H1 (cell line): ENCODE measurements around the gene ALPG. TPM values are rescaled to one million over a fixed set of nuclear protein-coding genes. Genes with fewer than 3 reads are reported as not detected.

ENCODE experiments used
- CHD7 ChIP-seq: fragments of 300-600 bp; sonication (generic); IDR thresholded peaks from 2 replicates; pipeline ENCODE4 v1.7.1; 2012; ENCODE audit warnings: low read length, moderate library complexity, mild to moderate bottlenecking, inconsistent platforms; ENCODE audit not compliant: insufficient replicate concordance
- EP300 ChIP-seq, 2 experiments: IDR thresholded peaks; 1 replicate in 1 of 2; 2 replicates in 1 of 2; pipeline ENCODE4 v1.6.1; 2011 to 2012; ENCODE audit warnings: low read depth in 2 of 2, low read length in 2 of 2, mild to moderate bottlenecking in 2 of 2, borderline replicate concordance in 1 of 2, inconsistent platforms in 1 of 2, moderate library complexity in 1 of 2
- JUND ChIP-seq: IDR thresholded peaks from 2 replicates; pipeline ENCODE4 v1.6.1; 2011; ENCODE audit warnings: mild to moderate bottlenecking, improper control_type of control experiment, low read length
- MAX ChIP-seq: IDR thresholded peaks from 2 replicates; pipeline ENCODE4 v1.6.1; 2012; ENCODE audit warnings: inconsistent platforms
- RNF2 ChIP-seq: fragments of 200-900, 300-1000 bp; sonication (generic); IDR thresholded peaks from 2 replicates; pipeline ENCODE4 v1.7.1; 2016; ENCODE audit warnings: borderline replicate concordance, low read depth, mild to moderate bottlenecking, antibody characterized with exemption, low read length; ENCODE audit not compliant: poor library complexity, severe bottlenecking; ENCODE audit errors: missing control alignments
- SRF ChIP-seq: IDR thresholded peaks from 2 replicates; pipeline ENCODE4 v1.6.1; 2011; ENCODE audit warnings: mild to moderate bottlenecking, low read depth, low read length, moderate library complexity
- SUZ12 ChIP-seq: fragments of 200-600 bp; sonication (generic); IDR thresholded peaks from 2 replicates; pipeline ENCODE4 v1.6.1; 2012; ENCODE audit warnings: mild to moderate bottlenecking, inconsistent platforms, low read length, moderate library complexity, mixed read lengths
- polyA plus RNA-seq, 7 experiments: library from polyadenylated mRNA; depleted of rRNA in 3 of 7; stranded (reverse) in 5 of 7; unstranded in 2 of 7; fragments of >200 nt in 5 of 7; fragments of 200-250 nt in 2 of 7; gene quantifications; 1 replicate in 5 of 7; 2 replicates in 1 of 7; 4 replicates in 1 of 7; pipeline versions ENCODE4 v1.2.1 to v1.2.3, GENCODE V29; 2011 to 2013; ENCODE audit warnings: missing spikeins in 2 of 7, mixed read lengths in 2 of 7
- total RNA-seq: library from RNA; stranded (reverse); fragmentation: NEBNext Ultra II Directional; extraction: Animal tissue kit (Norgen Biotek cat#: 25700); gene quantifications from 2 replicates; pipeline ENCODE4 v1.2.1, GENCODE V29; 2021

Gene ALPG
- total and polyA plus RNA-seq, 2 of the 8 experiments (the other 6 are each of a cell fraction or from before 2014, with no cell fraction given): 0.56 to 2.1 TPM

- TF ChIP-seq CHD7 (no peak), EP300 (IDR thresholded peaks at IDR 0.05; ENCODE audit: borderline replicate concordance in 1 of 2, low read depth in 2 of 2, low read length in 2 of 2) (no peak), MAX (no peak), RNF2 (no peak), JUND (no peak), SUZ12 (no peak), SRF (no peak)
Observed at GRCh38 chr2:232458051-232458660, 51.5 kb downstream of the ALPG start (continued).
